ENCODE results near the gene GRIFIN.

The GRIFIN gene

DNA sequence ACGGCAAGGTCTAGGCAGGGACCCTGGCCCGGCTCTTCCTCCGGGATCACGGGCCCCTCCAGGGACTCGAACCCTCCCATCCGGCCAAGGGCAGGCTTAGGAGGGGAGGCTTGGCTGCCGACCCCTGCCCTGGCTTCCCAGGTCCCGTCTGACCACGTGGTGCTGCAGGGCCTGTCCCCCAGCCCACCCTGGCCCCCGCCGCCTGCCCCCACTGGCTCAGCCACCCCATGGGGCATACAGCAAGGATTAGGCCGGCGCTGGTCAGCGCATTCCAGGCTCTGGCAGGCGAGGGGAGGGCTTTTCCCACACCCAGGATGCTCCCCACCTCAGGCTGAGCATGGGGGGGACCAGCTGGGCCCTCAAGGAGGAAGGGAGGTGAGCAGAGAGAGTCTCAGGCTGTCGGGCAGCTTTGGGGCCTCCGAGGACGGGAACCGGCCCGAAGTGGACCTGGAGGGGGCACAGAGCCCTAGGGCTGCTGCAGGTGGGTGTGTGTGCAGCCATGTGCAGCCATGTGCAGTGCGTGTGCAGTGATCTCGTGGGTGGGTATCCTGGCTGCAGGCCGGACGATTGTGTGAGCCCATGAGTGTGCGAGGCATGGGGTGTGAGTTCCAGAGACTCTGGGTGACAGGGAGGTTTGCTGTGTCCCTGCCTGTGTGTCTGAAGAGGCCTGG, 713 bp upstream of the GRIFIN start:
- Histone ChIP-seq H3K4me2 (no peak overlapping the region), H3K79me2 (ENCODE audit: insufficient read depth, low read depth) (no peaks in the 10 kb centered on the region), H3K9ac (no peak overlapping the region), H4K20me1 (ENCODE audit: insufficient read depth) (no peaks in the 10 kb centered on the region), H3K36me3 (ENCODE audit: insufficient read depth) (no peaks in the 10 kb centered on the region), H3K4me1 (ENCODE audit: low read depth, poor library complexity, severe bottlenecking) (no peaks in the 10 kb centered on the region), H3K27me3 (ENCODE audit: insufficient read depth, low read depth) (peaks cover 70% of the 10 kb centered on the region), H2AFZ (ENCODE audit: low read depth) (no peak overlapping the region), H3K27ac (no peak overlapping the region), H3K4me3 (IDR thresholded peaks at IDR 0.05; ENCODE audit: insufficient read depth, low read depth, low read length) (no peak overlapping the region)
- TF ChIP-seq, protein P1, sequence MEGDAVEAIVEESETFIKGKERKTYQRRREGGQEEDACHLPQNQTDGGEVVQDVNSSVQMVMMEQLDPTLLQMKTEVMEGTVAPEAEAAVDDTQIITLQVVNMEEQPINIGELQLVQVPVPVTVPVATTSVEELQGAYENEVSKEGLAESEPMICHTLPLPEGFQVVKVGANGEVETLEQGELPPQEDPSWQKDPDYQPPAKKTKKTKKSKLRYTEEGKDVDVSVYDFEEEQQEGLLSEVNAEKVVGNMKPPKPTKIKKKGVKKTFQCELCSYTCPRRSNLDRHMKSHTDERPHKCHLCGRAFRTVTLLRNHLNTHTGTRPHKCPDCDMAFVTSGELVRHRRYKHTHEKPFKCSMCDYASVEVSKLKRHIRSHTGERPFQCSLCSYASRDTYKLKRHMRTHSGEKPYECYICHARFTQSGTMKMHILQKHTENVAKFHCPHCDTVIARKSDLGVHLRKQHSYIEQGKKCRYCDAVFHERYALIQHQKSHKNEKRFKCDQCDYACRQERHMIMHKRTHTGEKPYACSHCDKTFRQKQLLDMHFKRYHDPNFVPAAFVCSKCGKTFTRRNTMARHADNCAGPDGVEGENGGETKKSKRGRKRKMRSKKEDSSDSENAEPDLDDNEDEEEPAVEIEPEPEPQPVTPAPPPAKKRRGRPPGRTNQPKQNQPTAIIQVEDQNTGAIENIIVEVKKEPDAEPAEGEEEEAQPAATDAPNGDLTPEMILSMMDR (conservative IDR thresholded peaks at IDR 0.05; ENCODE audit: low read depth, low read length) = no peak

DNA sequence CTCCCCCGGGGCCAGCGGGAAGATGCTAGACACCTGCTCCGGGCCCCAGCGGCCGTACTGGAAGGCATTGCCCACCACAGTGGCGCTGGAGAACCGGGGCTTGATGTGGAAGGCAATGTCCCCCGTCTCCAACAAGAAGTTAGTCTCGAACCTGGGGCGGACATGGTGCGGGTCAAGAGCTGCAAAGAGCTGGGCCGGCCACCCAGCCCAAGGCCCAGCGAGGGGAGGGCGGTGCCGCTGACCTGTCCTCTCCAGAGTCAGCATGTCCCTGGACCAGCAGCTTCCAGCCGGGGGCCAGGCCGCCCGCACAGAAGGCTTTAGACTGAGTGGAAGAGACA, 551 bp downstream of the GRIFIN start:
- TF ChIP-seq, protein P1 (conservative IDR thresholded peaks at IDR 0.05; ENCODE audit: low read depth, low read length) = no peak
- H3K4me3 ChIP-seq (IDR thresholded peaks at IDR 0.05; ENCODE audit: insufficient read depth, low read depth, low read length) = no peak overlapping the region
- no peak overlapping the region for H3K4me2 ChIP-seq
- no peak overlapping the region for H2AFZ ChIP-seq (ENCODE audit: low read depth)
- no peak overlapping the region for H3K9ac ChIP-seq
- H3K27me3 ChIP-seq (ENCODE audit: insufficient read depth, low read depth) = peaks cover 72% of the 10 kb centered on the region
- H4K20me1 ChIP-seq (ENCODE audit: insufficient read depth) = no peaks in the 10 kb centered on the region
- no peaks in the 10 kb centered on the region for H3K36me3 ChIP-seq (ENCODE audit: insufficient read depth)
- no peaks in the 10 kb centered on the region for H3K4me1 ChIP-seq (ENCODE audit: low read depth, poor library complexity, severe bottlenecking)
- H3K79me2 ChIP-seq (ENCODE audit: insufficient read depth, low read depth) = no peaks in the 10 kb centered on the region
- no peak overlapping the region for H3K27ac ChIP-seq

GRCh38 chr7:2474813-2475677, 1.2 kb downstream of the GRIFIN start:
- Histone ChIP-seq H3K79me2 (ENCODE audit: insufficient read depth, low read depth) (no peaks in the 10 kb centered on the region), H3K36me3 (ENCODE audit: insufficient read depth) (no peaks in the 10 kb centered on the region), H3K4me2 (no peak overlapping the region), H3K27ac (no peak overlapping the region), H4K20me1 (ENCODE audit: insufficient read depth) (no peaks in the 10 kb centered on the region), H3K27me3 (ENCODE audit: insufficient read depth, low read depth) (peaks cover 67% of the 10 kb centered on the region), H3K4me1 (ENCODE audit: low read depth, poor library complexity, severe bottlenecking) (no peaks in the 10 kb centered on the region), H2AFZ (ENCODE audit: low read depth) (no peak overlapping the region), H3K9ac (no peak overlapping the region), H3K4me3 (IDR thresholded peaks at IDR 0.05; ENCODE audit: insufficient read depth, low read depth, low read length) (no peak overlapping the region)
- TF ChIP-seq, protein P1 (conservative IDR thresholded peaks at IDR 0.05; ENCODE audit: low read depth, low read length) = no peak

- Histone ChIP-seq H4K20me1 (ENCODE audit: insufficient read depth) (no peaks in the 10 kb centered on the region), H3K9ac (no peak overlapping the region), H3K4me3 (IDR thresholded peaks at IDR 0.05; ENCODE audit: insufficient read depth, low read depth, low read length) (no peak overlapping the region), H3K27ac (no peak overlapping the region), H2AFZ (ENCODE audit: low read depth) (no peak overlapping the region), H3K36me3 (ENCODE audit: insufficient read depth) (no peaks in the 10 kb centered on the region), H3K79me2 (ENCODE audit: insufficient read depth, low read depth) (no peaks in the 10 kb centered on the region), H3K4me2 (no peak overlapping the region), H3K27me3 (ENCODE audit: insufficient read depth, low read depth) (peaks cover 64% of the 10 kb centered on the region), H3K4me1 (ENCODE audit: low read depth, poor library complexity, severe bottlenecking) (no peaks in the 10 kb centered on the region)
- TF ChIP-seq, protein P1 (conservative IDR thresholded peaks at IDR 0.05; ENCODE audit: low read depth, low read length) = no peak
Measured at GRCh38 chr7:2474224-2474623, 2.0 kb downstream of the GRIFIN start.
